H1 (cell line): Measurements from ENCODE around the gene CAMK2A. TPM values are rescaled to one million over a fixed set of nuclear protein-coding genes. Genes with fewer than 3 reads are reported as not detected.

Source experiments
- BRCA1 ChIP-seq: IDR thresholded peaks from 2 replicates; pipeline ENCODE4 v1.6.1; 2012; ENCODE audit warnings: low read depth, low read length, improper control_type of control experiment
- CTBP2 ChIP-seq: IDR thresholded peaks from 2 replicates; pipeline ENCODE4 v1.7.0; 2011; ENCODE audit warnings: borderline replicate concordance, mild to moderate bottlenecking, moderate library complexity, mixed read lengths, low read length; ENCODE audit not compliant: insufficient read depth, insufficient read length
- HDAC2 ChIP-seq, 2 experiments: fragments of 300-600 bp in 1 of 2; sonication (generic) in 1 of 2; IDR thresholded peaks; 2 replicates each; pipeline ENCODE4 v1.6.1; 2011 to 2012; ENCODE audit warnings: low read depth in 2 of 2, low read length in 2 of 2, mild to moderate bottlenecking in 2 of 2, moderate library complexity in 2 of 2, borderline replicate concordance in 1 of 2, inconsistent platforms in 1 of 2
- KDM1A ChIP-seq: fragments of 200-600, 300-600 bp; sonication (generic); IDR thresholded peaks from 2 replicates; pipeline ENCODE4 v1.7.1; 2016; ENCODE audit warnings: mild to moderate bottlenecking, low read length, borderline replicate concordance
- KDM5A ChIP-seq: fragments of 200-600 bp; IDR thresholded peaks from 2 replicates; pipeline ENCODE4 v1.7.1; 2012; ENCODE audit warnings: mild to moderate bottlenecking, low read length, inconsistent platforms, mixed read lengths
- TAF1 ChIP-seq: IDR thresholded peaks from 2 replicates; pipeline ENCODE4 v1.6.1; 2011; ENCODE audit warnings: mild to moderate bottlenecking, low read depth, low read length
- polyA plus RNA-seq, 7 experiments: library from polyadenylated mRNA; depleted of rRNA in 3 of 7; stranded (reverse) in 5 of 7; unstranded in 2 of 7; fragments of >200 nt in 5 of 7; fragments of 200-250 nt in 2 of 7; gene quantifications; 1 replicate in 5 of 7; 2 replicates in 1 of 7; 4 replicates in 1 of 7; pipeline versions ENCODE4 v1.2.1 to v1.2.3, GENCODE V29; 2011 to 2013; ENCODE audit warnings: missing spikeins in 2 of 7, mixed read lengths in 2 of 7
- total RNA-seq: library from RNA; stranded (reverse); fragmentation: NEBNext Ultra II Directional; extraction: Animal tissue kit (Norgen Biotek cat#: 25700); gene quantifications from 2 replicates; pipeline ENCODE4 v1.2.1, GENCODE V29; 2021
- TF ChIP-seq, protein P1 (sequence below): IDR thresholded peaks from 2 replicates; pipeline ENCODE4 v1.6.1; 2012; ENCODE audit warnings: low read length, inconsistent platforms

Gene CAMK2A
- total and polyA plus RNA-seq, 2 of the 8 experiments (the other 6 are each of a cell fraction or from before 2014, with no cell fraction given), result 0.20 to 0.28 TPM

GRCh38 chr5:150172556-150172955, 117.0 kb downstream of the CAMK2A start (continued):
- TF ChIP-seq, protein P1, sequence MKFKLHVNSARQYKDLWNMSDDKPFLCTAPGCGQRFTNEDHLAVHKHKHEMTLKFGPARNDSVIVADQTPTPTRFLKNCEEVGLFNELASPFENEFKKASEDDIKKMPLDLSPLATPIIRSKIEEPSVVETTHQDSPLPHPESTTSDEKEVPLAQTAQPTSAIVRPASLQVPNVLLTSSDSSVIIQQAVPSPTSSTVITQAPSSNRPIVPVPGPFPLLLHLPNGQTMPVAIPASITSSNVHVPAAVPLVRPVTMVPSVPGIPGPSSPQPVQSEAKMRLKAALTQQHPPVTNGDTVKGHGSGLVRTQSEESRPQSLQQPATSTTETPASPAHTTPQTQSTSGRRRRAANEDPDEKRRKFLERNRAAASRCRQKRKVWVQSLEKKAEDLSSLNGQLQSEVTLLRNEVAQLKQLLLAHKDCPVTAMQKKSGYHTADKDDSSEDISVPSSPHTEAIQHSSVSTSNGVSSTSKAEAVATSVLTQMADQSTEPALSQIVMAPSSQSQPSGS, result no peak
- TF ChIP-seq HDAC2 (IDR thresholded peaks at IDR 0.05; ENCODE audit: borderline replicate concordance in 1 of 2, low read depth in 2 of 2, low read length in 2 of 2) (no peak), KDM5A (no peak), CTBP2 (no peak), TAF1 (no peak), BRCA1 (no peak), KDM1A (no peak)
